Stomach smooth muscle (tissue), 2 donors: ENCODE results near the gene NEK2.
A peak's percentile ranks its signal among the peaks of the same experiment; 100 is the strongest.
"Not testable (repeated sequence)": the region's sequence is repeated elsewhere in the genome, so short reads cannot be mapped to it uniquely, and the experiment has no call there.

Source experiments
- H3K27ac ChIP-seq: one replicate; pipeline ENCODE4 v1.7.0; 2013; ENCODE audit warnings: mild to moderate bottlenecking, low read length, inconsistent platforms
- H3K27me3 ChIP-seq, 2 donors: one replicate each; pipeline ENCODE4 v1.7.0; 2013; ENCODE audit warnings: low read length in 2 of 2; ENCODE audit not compliant: insufficient read depth in 2 of 2, control insufficient read depth in 1 of 2
- H3K36me3 ChIP-seq, 2 donors: one replicate each; pipeline ENCODE4 v1.7.0; 2013; ENCODE audit warnings: low read length in 2 of 2; ENCODE audit not compliant: control insufficient read depth in 2 of 2, insufficient read depth in 2 of 2
- H3K4me1 ChIP-seq: one replicate; pipeline ENCODE4 v1.7.0; 2013; ENCODE audit warnings: low read length; ENCODE audit not compliant: control insufficient read depth, insufficient read depth
- H3K4me3 ChIP-seq, 2 donors: one replicate each; pipeline ENCODE4 v1.7.0; 2013; ENCODE audit warnings: low read length in 2 of 2
- H3K9ac ChIP-seq, 2 donors: one replicate each; pipeline ENCODE4 v1.7.0; 2013; ENCODE audit warnings: low read length in 2 of 2, mild to moderate bottlenecking in 1 of 2
- H3K9me3 ChIP-seq, 2 donors: one replicate each; pipeline ENCODE4 v1.7.0; 2013; ENCODE audit warnings: low read length in 2 of 2; ENCODE audit not compliant: control insufficient read depth in 2 of 2
- donor health status: healthy.
- donor health status: Pancreatic carcinoma.

NEK2 gene

DNA sequence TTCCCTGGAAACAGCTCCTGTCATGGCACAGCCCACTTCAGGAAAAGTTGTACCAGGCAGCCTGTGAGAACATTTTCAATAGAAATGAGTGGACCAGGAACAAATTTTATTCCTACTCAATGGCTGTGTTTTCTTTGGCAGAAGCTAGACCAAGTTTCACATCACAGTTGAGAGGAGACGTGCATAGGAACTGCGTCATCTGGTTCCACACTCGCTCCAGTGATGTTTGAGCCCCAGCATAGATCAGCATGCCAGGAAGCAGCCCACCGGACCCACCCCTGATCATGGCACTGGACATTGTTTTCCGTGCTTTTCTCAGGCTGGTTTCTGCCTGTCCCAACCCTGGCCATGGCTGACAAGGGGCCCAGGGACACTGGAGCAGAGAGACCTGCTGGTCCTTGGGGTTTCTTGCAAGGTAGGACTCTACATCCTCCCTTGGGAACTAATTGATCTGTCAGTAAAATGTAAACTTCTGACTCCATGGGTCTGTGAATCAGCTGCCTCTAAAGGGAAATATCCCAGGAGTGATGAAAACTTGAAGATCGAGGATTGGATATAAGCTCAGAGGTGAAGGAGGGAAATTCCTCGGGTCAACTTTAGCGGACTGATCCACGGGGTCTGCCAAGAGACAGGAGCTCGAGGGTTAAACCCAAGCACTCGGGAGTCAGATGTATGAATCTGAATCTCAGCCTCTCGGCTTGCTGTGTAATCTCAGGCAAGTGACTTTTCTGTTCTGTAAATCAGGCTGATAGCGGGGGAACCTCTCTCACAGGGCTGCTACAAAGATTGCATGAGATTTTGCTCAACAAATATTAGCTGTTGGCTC is 35.7 kb downstream of the NEK2 start:
- H3K4me3 ChIP-seq: no peak overlapping the region

DNA sequence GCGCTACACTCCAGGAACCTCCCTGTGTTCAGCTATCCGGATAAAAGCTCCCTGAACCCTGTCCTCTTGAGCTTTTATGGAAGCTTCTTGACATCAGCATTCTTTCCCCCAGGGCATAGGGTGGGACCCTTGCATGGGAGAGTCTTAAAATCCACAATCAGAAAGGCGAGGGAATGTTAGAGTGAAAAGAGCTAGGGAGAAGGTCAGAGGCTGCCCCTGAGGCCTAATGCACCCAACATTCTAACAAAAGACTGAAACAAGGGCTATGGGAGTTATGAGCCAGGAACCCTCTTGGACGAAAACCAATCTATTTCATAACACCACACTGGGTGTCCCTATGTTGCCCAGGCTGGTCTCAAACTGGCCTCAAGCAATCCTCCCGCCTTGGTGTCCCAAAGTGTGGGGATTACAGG is 36.7 kb downstream of the NEK2 start:
- H3K4me1 ChIP-seq: peaks cover 4% of the 10 kb centered on the region
- H3K9ac ChIP-seq: no peak overlapping the region
- H3K4me3 ChIP-seq: no peak overlapping the region
- no peaks in the 10 kb centered on the region for H3K27me3 ChIP-seq
- no peak overlapping the region for H3K27ac ChIP-seq
- no peaks in the 10 kb centered on the region for H3K36me3 ChIP-seq
- no peaks in the 10 kb centered on the region for H3K9me3 ChIP-seq

More for the DNA sequence above, 35.7 kb downstream of the NEK2 start:
- H3K36me3 ChIP-seq: no peaks in the 10 kb centered on the region
- H3K9ac ChIP-seq: no peak overlapping the region
- H3K9me3 ChIP-seq: no peaks in the 10 kb centered on the region
- no peak overlapping the region for H3K27ac ChIP-seq
- H3K27me3 ChIP-seq: no peaks in the 10 kb centered on the region
- peaks cover 8% of the 10 kb centered on the region for H3K4me1 ChIP-seq

- Histone ChIP-seq H3K9me3 (no peaks in the 10 kb centered on the region), H3K4me1 (peaks cover 2% of the 10 kb centered on the region), H3K27me3 (no peaks in the 10 kb centered on the region), H3K9ac (no peak overlapping the region), H3K27ac (no peak overlapping the region), H3K36me3 (no peaks in the 10 kb centered on the region), H3K4me3 (no peak overlapping the region)
These were observed 37.2 kb downstream of the NEK2 start for GRCh38 chr1:211638246-211638645.

DNA sequence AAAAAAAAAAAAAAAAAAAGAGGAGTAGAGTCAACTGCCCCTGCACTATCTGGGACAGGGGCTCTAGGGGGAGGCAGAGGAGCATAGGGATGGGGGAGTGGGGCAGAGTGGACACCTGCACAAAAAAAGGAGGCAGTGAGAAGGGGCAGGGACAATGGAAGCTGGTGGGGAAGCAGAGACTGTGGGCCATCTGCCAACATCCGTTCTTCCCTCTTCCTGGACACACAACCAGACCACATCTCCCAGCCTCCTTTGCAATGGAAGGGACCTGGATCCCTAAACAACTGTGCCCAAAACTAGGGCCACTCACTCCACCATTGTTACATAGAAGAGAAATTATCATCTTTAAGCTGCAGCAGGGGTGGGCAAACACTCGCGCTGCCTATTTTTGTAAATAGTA is 38.4 kb downstream of the NEK2 start:
- H3K27ac ChIP-seq: no peak overlapping the region
- H3K36me3 ChIP-seq: no peaks in the 10 kb centered on the region

GRCh38 chr1:211636575-211637029 is 38.8 kb downstream of the NEK2 start:
- not testable (repeated sequence) for H3K36me3 ChIP-seq, H3K27me3 ChIP-seq, H3K27ac ChIP-seq, H3K4me3 ChIP-seq, H3K9me3 ChIP-seq, H3K9ac ChIP-seq
- peaks cover 12% of the 10 kb centered on the region for H3K4me1 ChIP-seq

More for the DNA sequence above, 38.4 kb downstream of the NEK2 start:
- Histone ChIP-seq H3K27me3 (no peaks in the 10 kb centered on the region), H3K4me1 (peaks cover 12% of the 10 kb centered on the region), H3K4me3 (no peak overlapping the region), H3K9ac (no peak overlapping the region), H3K9me3 (no peaks in the 10 kb centered on the region)

- Histone ChIP-seq H3K36me3 (no peaks in the 10 kb centered on the region), H3K27me3 (no peaks in the 10 kb centered on the region), H3K9me3 (no peaks in the 10 kb centered on the region), H3K27ac (no peak overlapping the region), H3K4me1 (peaks cover 12% of the 10 kb centered on the region), H3K9ac (no peak overlapping the region), H3K4me3 (no peak overlapping the region)
These were observed 39.7 kb downstream of the NEK2 start for GRCh38 chr1:211635597-211636205.

GRCh38 chr1:211634931-211635330 is 40.5 kb downstream of the NEK2 start:
- no peaks in the 10 kb centered on the region for H3K36me3 ChIP-seq
- no peak overlapping the region for H3K9ac ChIP-seq
- no peak overlapping the region for H3K4me3 ChIP-seq
- H3K27ac ChIP-seq: no peak overlapping the region
- H3K27me3 ChIP-seq: no peaks in the 10 kb centered on the region
- H3K9me3 ChIP-seq: no peaks in the 10 kb centered on the region
- peaks cover 12% of the 10 kb centered on the region for H3K4me1 ChIP-seq

GRCh38 chr1:211634461-211634860 is 41.0 kb downstream of the NEK2 start:
- no peaks in the 10 kb centered on the region for H3K27me3 ChIP-seq
- peaks cover 12% of the 10 kb centered on the region for H3K4me1 ChIP-seq
- H3K4me3 ChIP-seq: no peak overlapping the region
- H3K36me3 ChIP-seq: no peaks in the 10 kb centered on the region
- H3K9ac ChIP-seq: no peak overlapping the region
- no peak overlapping the region for H3K27ac ChIP-seq
- no peaks in the 10 kb centered on the region for H3K9me3 ChIP-seq

DNA sequence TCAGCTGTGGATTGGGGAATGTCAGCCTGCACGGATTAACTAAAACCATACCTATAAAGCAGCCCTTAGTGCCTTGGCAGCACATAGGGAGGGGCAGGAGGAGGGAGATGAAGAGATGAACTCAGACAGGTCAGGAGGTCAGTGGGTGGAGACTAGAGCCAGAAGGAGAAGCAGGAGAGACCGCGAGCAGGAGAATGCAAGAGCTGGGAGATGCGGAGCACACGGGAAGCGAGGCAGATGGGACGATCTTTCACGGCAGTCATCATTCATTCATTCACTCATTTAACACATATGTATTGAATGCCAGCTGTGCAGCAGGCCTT is 41.9 kb downstream of the NEK2 start:
- no peaks in the 10 kb centered on the region for H3K36me3 ChIP-seq
- H3K27ac ChIP-seq: peak overlapping the region; percentile 60
- peaks cover 12% of the 10 kb centered on the region for H3K4me1 ChIP-seq
- H3K4me3 ChIP-seq: no peak overlapping the region
- H3K9me3 ChIP-seq: no peaks in the 10 kb centered on the region
- no peak overlapping the region for H3K9ac ChIP-seq
- H3K27me3 ChIP-seq: no peaks in the 10 kb centered on the region

DNA sequence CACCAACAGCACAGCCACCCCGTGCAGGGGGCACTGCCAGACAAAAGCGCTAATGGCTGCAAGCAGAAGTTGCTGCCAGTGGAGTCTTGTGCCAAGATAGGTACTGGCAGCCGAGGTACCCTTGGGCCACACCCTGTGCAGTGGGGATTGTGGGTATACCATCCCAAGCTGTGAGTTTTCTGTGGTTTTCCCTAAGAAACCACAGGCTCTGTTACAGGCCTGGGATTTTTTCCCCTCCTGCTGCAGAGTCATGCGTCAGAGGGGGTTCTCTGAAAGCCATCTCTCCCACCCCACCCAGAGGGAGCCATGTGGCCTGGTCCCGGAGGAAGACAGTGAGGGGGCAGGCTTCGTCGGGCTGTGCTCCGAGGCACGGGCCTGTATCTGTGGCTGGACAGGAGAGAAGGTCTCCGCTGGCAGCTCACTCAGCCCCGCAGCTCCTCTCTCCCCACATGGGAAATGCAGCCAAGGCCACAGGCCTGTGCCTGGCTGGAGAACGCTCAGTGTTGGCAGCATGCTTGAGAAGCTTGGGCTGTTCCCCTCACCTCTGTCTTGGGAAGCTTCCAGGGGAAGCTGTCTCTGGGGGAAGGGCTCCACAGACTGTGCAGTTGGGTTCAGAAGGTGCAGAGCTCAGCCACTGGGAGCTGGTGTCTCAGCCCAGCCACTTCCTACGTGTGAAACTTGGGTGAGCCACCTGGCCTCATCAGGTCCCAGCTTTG is 42.5 kb downstream of the NEK2 start:
- H3K9me3 ChIP-seq: no peaks in the 10 kb centered on the region
- no peaks in the 10 kb centered on the region for H3K36me3 ChIP-seq
- no peak overlapping the region for H3K4me3 ChIP-seq
- H3K4me1 ChIP-seq: peaks cover 12% of the 10 kb centered on the region
- peak overlapping the region in 1 of 2 donors; percentile 62 for H3K9ac ChIP-seq
- H3K27me3 ChIP-seq: no peaks in the 10 kb centered on the region
- peak overlapping the region; percentile 60 for H3K27ac ChIP-seq
